ENCODE results near the gene NEUROD6.

NEUROD6 gene

DNA sequence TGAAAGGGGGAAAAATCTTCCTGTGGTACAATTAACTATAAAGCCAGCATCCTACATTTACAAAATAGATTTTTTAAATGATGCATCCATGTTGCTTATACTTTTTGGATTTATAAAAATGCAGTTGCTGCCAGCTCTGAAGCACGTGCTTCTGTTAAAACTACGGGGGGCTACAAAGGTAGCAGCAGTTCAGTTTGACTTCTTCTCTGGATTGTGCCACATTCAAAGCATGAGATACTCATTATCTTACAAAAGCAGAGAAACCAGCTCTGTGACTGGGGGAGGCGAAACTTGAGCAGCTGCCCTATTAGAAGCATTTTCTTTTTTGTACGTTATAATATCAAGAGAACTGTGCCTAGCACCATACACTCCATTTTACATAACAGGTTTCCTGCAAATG is 31.1 kb downstream of the NEUROD6 start:
- no peak overlapping the region for H3K4me3 ChIP-seq (ENCODE audit: low read depth, low read length)
- TF ChIP-seq, protein P1, sequence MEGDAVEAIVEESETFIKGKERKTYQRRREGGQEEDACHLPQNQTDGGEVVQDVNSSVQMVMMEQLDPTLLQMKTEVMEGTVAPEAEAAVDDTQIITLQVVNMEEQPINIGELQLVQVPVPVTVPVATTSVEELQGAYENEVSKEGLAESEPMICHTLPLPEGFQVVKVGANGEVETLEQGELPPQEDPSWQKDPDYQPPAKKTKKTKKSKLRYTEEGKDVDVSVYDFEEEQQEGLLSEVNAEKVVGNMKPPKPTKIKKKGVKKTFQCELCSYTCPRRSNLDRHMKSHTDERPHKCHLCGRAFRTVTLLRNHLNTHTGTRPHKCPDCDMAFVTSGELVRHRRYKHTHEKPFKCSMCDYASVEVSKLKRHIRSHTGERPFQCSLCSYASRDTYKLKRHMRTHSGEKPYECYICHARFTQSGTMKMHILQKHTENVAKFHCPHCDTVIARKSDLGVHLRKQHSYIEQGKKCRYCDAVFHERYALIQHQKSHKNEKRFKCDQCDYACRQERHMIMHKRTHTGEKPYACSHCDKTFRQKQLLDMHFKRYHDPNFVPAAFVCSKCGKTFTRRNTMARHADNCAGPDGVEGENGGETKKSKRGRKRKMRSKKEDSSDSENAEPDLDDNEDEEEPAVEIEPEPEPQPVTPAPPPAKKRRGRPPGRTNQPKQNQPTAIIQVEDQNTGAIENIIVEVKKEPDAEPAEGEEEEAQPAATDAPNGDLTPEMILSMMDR (conservative IDR thresholded peaks at IDR 0.05; ENCODE audit: low read depth, low read length): no peak
- no peak for DNase-seq (ENCODE audit: low read depth)

- TF ChIP-seq, protein P1 (conservative IDR thresholded peaks at IDR 0.05; ENCODE audit: low read depth, low read length): no peak
- no peak for DNase-seq (ENCODE audit: low read depth)
- no peak overlapping the region for H3K4me3 ChIP-seq (ENCODE audit: low read depth, low read length)
Measured at GRCh38 chr7:31308652-31309051, 31.9 kb downstream of the NEUROD6 start.

DNA sequence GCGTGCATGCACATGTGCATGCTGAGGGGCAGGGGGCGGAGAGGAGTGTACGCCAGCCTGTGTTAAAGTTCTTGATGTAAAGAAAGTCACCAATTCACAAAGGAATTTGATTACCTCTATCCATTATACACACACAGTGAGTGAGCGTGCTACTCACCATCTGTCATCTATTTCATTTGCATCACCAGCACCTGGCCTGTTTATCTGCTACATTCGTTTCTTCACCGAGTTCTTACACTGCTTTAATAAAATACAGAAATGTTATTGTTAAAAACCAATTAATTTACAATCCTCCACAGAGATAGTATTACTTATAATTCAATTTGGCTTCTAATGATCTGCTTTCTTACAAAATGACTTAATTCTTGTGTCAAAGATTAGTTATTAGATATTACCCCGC is 32.6 kb downstream of the NEUROD6 start:
- TF ChIP-seq, protein P1 (conservative IDR thresholded peaks at IDR 0.05; ENCODE audit: low read depth, low read length): no peak
- DNase-seq (ENCODE audit: low read depth): no peak
- H3K4me3 ChIP-seq (ENCODE audit: low read depth, low read length): no peak overlapping the region

- no peak for DNase-seq (ENCODE audit: low read depth)
- TF ChIP-seq, protein P1 (conservative IDR thresholded peaks at IDR 0.05; ENCODE audit: low read depth, low read length): no peak
- H3K4me3 ChIP-seq (ENCODE audit: low read depth, low read length): no peak overlapping the region
Measured at GRCh38 chr7:31305260-31305659, 35.3 kb downstream of the NEUROD6 start.

DNA sequence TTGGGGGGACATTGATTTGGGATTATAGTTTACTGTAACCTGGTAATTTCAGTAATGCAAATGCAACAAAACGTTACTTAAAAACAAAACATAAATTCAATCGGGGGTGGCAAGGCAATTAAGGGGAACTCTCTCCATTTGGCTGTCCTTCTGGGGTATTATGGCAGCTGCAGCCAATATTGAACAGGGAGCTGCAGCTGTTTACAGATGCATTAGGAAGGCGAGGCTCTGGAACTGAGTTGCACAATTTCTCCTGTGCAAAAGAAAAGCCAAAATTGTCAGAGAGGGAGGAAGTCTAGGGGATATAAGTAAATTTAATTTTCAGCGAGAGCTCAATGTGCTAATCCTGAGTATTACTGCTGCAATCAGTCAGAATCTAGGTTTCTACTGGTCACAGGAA is 36.1 kb downstream of the NEUROD6 start:
- no peak overlapping the region for H3K4me3 ChIP-seq (ENCODE audit: low read depth, low read length)
- TF ChIP-seq, protein P1 (conservative IDR thresholded peaks at IDR 0.05; ENCODE audit: low read depth, low read length): no peak
- DNase-seq (ENCODE audit: low read depth): no peak

DNA sequence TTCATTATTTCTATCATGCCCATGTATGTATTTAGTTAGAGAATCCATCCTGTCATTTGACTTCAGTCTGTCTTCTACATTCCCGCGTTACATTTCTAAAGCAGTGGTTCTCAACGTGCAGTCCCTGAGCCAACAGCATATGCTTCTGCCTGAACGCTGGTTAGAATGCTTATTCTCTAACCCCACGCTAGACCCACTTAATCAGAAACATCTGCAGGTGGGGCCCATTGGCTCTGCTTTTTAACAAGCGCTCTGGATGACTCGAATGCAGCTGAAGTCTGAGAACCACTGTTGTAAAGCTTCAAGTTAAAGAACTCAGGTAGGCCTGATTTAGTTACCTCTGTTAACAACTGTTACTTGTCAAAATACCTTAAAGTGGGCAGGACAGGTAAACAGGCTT is 38.2 kb downstream of the NEUROD6 start:
- TF ChIP-seq, protein P1 (conservative IDR thresholded peaks at IDR 0.05; ENCODE audit: low read depth, low read length): no peak
- no peak for DNase-seq (ENCODE audit: low read depth)

DNA sequence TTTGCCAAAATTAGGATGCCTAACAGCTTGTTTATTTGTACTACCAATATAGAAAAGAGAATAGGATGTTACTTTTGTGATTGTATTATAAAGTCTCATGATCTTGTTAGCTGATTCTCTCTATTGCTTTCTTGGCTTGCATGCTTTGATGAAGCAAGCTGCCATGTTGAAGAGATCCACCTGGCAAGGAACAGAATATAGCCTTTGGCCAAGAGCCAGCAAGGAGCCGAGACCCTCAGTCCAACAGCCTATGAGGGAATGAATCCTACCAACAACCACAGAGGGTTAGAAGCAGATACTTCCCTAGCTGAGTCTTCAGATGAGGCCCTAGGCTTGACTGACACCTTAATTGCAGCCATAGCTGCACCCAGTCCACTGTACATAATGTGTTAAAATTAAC is 41.2 kb downstream of the NEUROD6 start:
- no peak overlapping the region for H3K4me3 ChIP-seq (ENCODE audit: low read depth, low read length)
- TF ChIP-seq, protein P1 (conservative IDR thresholded peaks at IDR 0.05; ENCODE audit: low read depth, low read length): no peak

More for the DNA sequence above, 38.2 kb downstream of the NEUROD6 start:
- no peak overlapping the region for H3K4me3 ChIP-seq (ENCODE audit: low read depth, low read length)

More for the DNA sequence above, 41.2 kb downstream of the NEUROD6 start:
- no peak for DNase-seq (ENCODE audit: low read depth)

Data from choroid plexus epithelial cell (primary cell).